Loucy (cell line): ENCODE measurements around the gene NDEL1.

ENCODE experiments used
- CTCF ChIP-seq: fragments of 200-600 bp; sonication (generic); conservative IDR thresholded peaks from 2 replicates; pipeline ENCODE4 v1.5.1; 2014; ENCODE audit warnings: mild to moderate bottlenecking, antibody characterized with exemption, low read length
- EZH2phosphoT487 ChIP-seq: fragments of 200-600 bp; IDR thresholded peaks from 2 replicates; pipeline ENCODE4 v1.6.1; 2018; ENCODE audit warnings: antibody characterized with exemption, mild to moderate bottlenecking, moderate library complexity, borderline replicate concordance

GRCh38 chr17:8479431-8479947 is 43.8 kb downstream of the NDEL1 start:
- TF ChIP-seq CTCF (no peak), EZH2phosphoT487 (no peak)
